Mesothelial cell of epicardium (in vitro differentiated cells): Measurements from ENCODE around the gene LRRC4. TPM values are rescaled to one million over a fixed set of nuclear protein-coding genes. Genes with fewer than 3 reads are reported as not detected.

ENCODE experiments used
- DNase-seq, 2 experiments: peaks; one replicate each; pipeline ENCODE4 v3.0.0; 2021; ENCODE audit warnings: low spot score in 2 of 2; ENCODE audit not compliant: unreplicated experiment in 2 of 2
- H3K27ac Mint-ChIP-seq: 2 replicates; pipeline ENCODE4 v1.8.0; 2021; ENCODE audit warnings: mixed read lengths
- H3K27me3 Mint-ChIP-seq: 2 replicates; pipeline ENCODE4 v1.8.0; 2021; ENCODE audit warnings: low read depth, mixed read lengths
- H3K36me3 Mint-ChIP-seq: 2 replicates; pipeline ENCODE4 v1.8.0; 2021; ENCODE audit warnings: mixed read lengths
- H3K4me1 Mint-ChIP-seq: 2 replicates; pipeline ENCODE4 v1.8.0; 2021; ENCODE audit warnings: mixed read lengths
- H3K4me3 Mint-ChIP-seq: 2 replicates; pipeline ENCODE4 v1.8.0; 2021; ENCODE audit warnings: mild to moderate bottlenecking, moderate library complexity, mixed read lengths
- H3K9me3 Mint-ChIP-seq: 2 replicates; pipeline ENCODE4 v1.8.0; 2021; ENCODE audit warnings: mixed read lengths
- total RNA-seq: library from RNA; stranded (reverse); gene quantifications from 3 replicates; pipeline ENCODE4 v1.2.1, GENCODE V29; 2021
- TF ChIP-seq, protein P1 (sequence below): fragments of 200-600 bp; sonication (generic); IDR thresholded peaks from one replicate; pipeline ENCODE4 v1.5.0; 2021; ENCODE audit warnings: antibody characterized with exemption; ENCODE audit not compliant: unreplicated experiment

LRRC4 gene
- total RNA-seq, 1 donor from 2014 or later: 3.2 TPM

DNA sequence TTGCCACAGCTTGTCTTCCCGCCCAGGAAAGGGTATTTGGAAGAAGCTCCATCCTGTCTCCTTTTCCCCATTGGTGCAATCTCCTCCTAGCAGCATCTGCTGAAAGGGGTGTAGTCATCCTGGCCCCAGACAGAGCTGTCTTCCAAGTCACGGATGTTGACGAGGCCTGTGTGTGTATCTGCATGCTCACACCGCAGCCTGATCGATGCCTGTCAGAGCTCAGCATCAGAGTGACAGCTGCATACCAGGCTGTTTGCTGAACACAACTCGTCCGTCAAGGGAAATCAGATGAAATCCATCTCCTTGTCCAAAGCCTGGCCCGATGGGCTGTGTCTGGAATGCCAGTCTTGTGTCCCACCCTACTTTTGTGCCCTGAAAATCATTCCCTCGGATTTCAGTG is 21.2 kb upstream of the LRRC4 start:
- no peak for DNase-seq

DNA sequence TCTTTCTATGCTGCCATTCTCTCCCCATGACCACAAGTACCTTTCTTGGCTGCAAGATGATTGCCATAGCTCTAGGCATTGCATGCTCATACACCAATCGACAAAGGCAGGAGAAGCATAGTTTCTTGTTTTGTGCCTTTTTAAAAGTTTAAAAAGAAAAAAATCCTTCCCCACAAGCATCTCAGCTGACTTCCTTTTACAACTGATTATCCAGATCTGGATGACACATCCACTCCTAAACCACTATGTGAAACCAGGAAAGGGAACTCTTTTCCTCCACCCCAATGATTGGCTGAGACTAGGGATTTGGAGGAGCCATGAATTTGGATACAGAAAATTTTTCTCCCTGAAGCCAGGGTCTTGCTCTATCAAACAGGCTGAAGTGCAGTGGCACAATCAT is 14.5 kb upstream of the LRRC4 start:
- Mint-ChIP-seq H3K27me3 (no peaks in the 10 kb centered on the region), H3K36me3 (no peaks in the 10 kb centered on the region), H3K27ac (no peak overlapping the region), H3K4me3 (no peak overlapping the region), H3K4me1 (no peaks in the 10 kb centered on the region), H3K9me3 (no peaks in the 10 kb centered on the region)
- no peak for DNase-seq
- TF ChIP-seq, protein P1, sequence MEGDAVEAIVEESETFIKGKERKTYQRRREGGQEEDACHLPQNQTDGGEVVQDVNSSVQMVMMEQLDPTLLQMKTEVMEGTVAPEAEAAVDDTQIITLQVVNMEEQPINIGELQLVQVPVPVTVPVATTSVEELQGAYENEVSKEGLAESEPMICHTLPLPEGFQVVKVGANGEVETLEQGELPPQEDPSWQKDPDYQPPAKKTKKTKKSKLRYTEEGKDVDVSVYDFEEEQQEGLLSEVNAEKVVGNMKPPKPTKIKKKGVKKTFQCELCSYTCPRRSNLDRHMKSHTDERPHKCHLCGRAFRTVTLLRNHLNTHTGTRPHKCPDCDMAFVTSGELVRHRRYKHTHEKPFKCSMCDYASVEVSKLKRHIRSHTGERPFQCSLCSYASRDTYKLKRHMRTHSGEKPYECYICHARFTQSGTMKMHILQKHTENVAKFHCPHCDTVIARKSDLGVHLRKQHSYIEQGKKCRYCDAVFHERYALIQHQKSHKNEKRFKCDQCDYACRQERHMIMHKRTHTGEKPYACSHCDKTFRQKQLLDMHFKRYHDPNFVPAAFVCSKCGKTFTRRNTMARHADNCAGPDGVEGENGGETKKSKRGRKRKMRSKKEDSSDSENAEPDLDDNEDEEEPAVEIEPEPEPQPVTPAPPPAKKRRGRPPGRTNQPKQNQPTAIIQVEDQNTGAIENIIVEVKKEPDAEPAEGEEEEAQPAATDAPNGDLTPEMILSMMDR: no peak

More for the DNA sequence above, 21.2 kb upstream of the LRRC4 start:
- Mint-ChIP-seq H3K27ac (no peak overlapping the region), H3K4me3 (no peak overlapping the region), H3K9me3 (no peaks in the 10 kb centered on the region), H3K36me3 (no peaks in the 10 kb centered on the region), H3K4me1 (peaks cover 8% of the 10 kb centered on the region), H3K27me3 (no peaks in the 10 kb centered on the region)
- TF ChIP-seq, protein P1: no peak

DNA sequence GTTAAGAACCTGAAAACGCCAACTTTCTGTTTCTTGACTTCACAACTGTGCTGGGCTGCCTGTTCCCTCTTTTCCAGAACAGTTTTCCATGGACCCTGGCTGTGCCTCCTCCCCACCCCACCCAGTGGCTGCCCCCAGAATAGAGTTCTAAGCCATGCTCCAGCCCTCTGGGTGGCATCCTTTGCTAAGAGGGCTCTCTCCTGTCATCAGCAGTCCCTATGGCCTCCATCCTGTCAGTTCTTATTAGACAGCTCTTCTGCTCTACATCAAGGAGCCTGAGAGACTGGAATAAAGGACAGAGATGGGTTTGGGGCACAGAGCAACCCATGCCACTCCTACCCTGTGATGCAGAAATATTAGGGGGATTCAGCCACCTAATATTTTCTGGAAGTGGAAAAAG is 13.9 kb upstream of the LRRC4 start:
- TF ChIP-seq, protein P1: no peak
- no peak for DNase-seq
- Mint-ChIP-seq H3K27me3 (no peaks in the 10 kb centered on the region), H3K4me1 (no peaks in the 10 kb centered on the region), H3K4me3 (no peak overlapping the region), H3K9me3 (no peaks in the 10 kb centered on the region), H3K36me3 (no peaks in the 10 kb centered on the region), H3K27ac (no peak overlapping the region)

DNA sequence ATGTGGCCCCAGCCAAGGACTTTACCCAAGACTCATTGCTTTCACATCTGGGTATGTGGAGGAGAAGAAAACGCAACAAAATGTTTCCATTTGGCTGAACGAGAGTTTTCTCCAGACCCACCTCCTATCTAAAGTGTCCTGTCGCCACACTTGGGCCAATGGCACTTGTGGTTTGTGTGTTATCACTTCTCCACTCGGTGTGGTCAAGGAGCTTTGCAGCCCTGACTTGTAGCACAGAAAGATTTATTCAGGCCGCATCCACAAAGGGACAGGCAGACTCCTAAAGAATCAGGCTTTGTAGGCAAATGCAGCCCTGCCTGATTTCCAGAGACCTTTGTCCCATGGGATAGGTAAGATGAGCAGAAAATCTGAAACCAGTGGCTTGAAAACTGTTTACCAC is 12.8 kb upstream of the LRRC4 start:
- DNase-seq: no peak
- Mint-ChIP-seq H3K27me3 (no peaks in the 10 kb centered on the region), H3K36me3 (no peaks in the 10 kb centered on the region), H3K4me1 (peaks cover under 1% of the 10 kb centered on the region), H3K4me3 (no peak overlapping the region), H3K27ac (no peak overlapping the region), H3K9me3 (no peaks in the 10 kb centered on the region)
- TF ChIP-seq, protein P1: no peak

DNA sequence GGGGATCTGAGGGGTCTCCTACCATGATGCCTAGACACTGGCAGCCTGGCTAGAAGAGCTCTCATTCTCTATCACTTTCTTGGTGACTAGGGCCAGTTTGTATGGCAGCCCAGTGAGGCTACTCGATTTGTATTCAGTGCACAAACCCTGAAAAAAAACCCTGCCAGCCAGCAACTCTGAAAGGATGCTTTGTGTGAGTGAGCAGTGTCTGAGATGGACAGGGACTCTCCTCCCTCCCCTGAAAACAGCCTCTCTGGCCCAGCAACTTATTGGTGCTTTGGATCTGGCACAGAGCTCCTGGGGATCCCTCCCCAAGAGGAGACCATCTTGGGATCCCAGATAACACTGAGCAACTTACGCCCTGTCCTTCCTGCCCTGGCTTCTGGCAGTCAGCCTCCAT is 10.8 kb upstream of the LRRC4 start:
- no peak for DNase-seq
- TF ChIP-seq, protein P1: no peak
- H3K4me1 Mint-ChIP-seq: peaks cover 4% of the 10 kb centered on the region
- H3K36me3 Mint-ChIP-seq: no peaks in the 10 kb centered on the region
- H3K27me3 Mint-ChIP-seq: no peaks in the 10 kb centered on the region
- H3K9me3 Mint-ChIP-seq: no peaks in the 10 kb centered on the region
- H3K4me3 Mint-ChIP-seq: no peak overlapping the region
- H3K27ac Mint-ChIP-seq: no peak overlapping the region

DNA sequence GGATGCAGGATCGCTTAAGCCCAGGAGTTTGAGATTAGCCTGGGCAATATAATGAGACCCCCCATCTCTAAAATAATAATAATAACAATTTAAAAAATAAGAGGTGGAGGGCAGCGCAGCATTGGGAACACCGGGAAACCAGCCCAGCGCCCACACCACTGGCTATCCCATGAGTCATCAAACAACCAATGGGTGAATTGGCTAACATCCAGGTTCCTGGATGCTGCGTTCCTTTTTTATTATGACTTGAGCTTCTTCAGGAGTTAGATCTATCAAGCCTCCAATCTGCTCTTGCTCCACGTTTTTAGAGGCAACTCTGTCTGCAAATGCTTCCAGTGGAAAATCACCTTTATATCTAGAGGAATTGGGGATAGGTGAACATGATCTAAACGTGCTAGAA is 10.0 kb upstream of the LRRC4 start:
- Mint-ChIP-seq H3K27me3 (no peaks in the 10 kb centered on the region), H3K27ac (no peak overlapping the region), H3K36me3 (no peaks in the 10 kb centered on the region), H3K4me1 (peaks cover 4% of the 10 kb centered on the region), H3K4me3 (no peak overlapping the region), H3K9me3 (no peaks in the 10 kb centered on the region)
- TF ChIP-seq, protein P1: no peak
- DNase-seq: no peak
